ENCODE results near the gene COL23A1. TPM values are rescaled to one million over a fixed set of nuclear protein-coding genes. Genes with fewer than 3 reads are reported as not detected.

Gene COL23A1
- total and polyA plus RNA-seq, 2 of the 8 experiments (the other 6 are each of a cell fraction or from before 2014, with no cell fraction given), result 3.1 to 4.7 TPM

DNA sequence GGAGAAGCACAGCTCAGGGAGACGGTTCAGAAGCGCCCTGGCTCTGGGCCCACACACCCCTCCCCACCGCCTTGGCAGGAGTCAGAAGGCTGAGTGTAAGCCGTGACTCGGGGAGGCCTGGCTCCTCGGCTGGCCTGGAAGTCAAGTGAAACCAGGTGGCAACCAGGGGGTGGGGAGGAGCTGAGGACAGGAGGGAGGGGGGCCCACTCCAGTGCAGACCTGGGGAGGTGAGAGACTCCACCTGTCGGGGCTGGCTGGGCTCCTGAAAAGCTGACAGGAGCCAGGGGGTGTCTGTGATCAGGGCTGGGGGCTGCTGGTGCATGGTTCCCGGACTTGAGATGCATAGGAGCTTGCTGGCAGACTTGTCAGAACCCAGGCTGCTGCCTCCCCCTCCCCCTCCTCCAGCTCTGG lies 207.4 kb downstream of the COL23A1 start (continued):
- no peak for TF ChIP-seq PHF8 (conservative IDR thresholded peaks at IDR 0.05; ENCODE audit: low read depth, low read length)
- no peak for TF ChIP-seq JUN (IDR thresholded peaks at IDR 0.05; ENCODE audit: low read depth, low read length)
- TF ChIP-seq JUND (IDR thresholded peaks at IDR 0.05; ENCODE audit: low read length), result no peak
- no peak for TF ChIP-seq TCF12 (IDR thresholded peaks at IDR 0.05; ENCODE audit: low read depth, low read length)
- TF ChIP-seq SP1 (IDR thresholded peaks at IDR 0.05; ENCODE audit: low read depth, low read length), result no peak

Measured in H1 (cell line).